Right atrium auricular region (tissue), 2 donors: ENCODE data around the gene TMPRSS11A. TPM values are rescaled to one million over a fixed set of nuclear protein-coding genes. Genes with fewer than 3 reads are reported as not detected.

Experiments
- DNase-seq: peaks from one replicate; pipeline ENCODE4 v3.0.0-alpha.2; 2019; ENCODE audit warnings: low spot score
- H3K27ac ChIP-seq, 2 donors: fragments of 200-600 bp; sonication (generic); 1 replicate in 1 of 2; 2 replicates in 1 of 2; pipeline ENCODE4 v1.5.1; 2016 to 2019
- H3K27me3 ChIP-seq, 2 donors: fragments of 200-600 bp; sonication (generic); one replicate each; pipeline versions ENCODE4 v1.5.1 to v1.6.0; 2017 to 2019
- H3K36me3 ChIP-seq: fragments of 200-600 bp; sonication (generic); one replicate; pipeline ENCODE4 v1.5.1; 2016
- H3K4me1 ChIP-seq, 2 donors: fragments of 200-600 bp; sonication (generic); one replicate each; pipeline versions ENCODE4 v1.5.1 to v1.6.0; 2017 to 2019
- H3K4me3 ChIP-seq, 2 donors: fragments of 200-600 bp; sonication (generic); 1 replicate in 1 of 2; 2 replicates in 1 of 2; pipeline ENCODE4 v1.5.1; 2017 to 2019; ENCODE audit warnings: mild to moderate bottlenecking in 1 of 2, moderate library complexity in 1 of 2
- H3K9me3 ChIP-seq, 2 donors: fragments of 200-600 bp; sonication (generic); one replicate each; pipeline ENCODE4 v1.5.1; 2019
- total RNA-seq, 2 donors: library from RNA; depleted of rRNA; stranded (reverse); fragments of >200 nt; gene quantifications; one replicate each; pipeline ENCODE4 v1.1.0, GENCODE V29; 2016
- TF ChIP-seq, protein P1 (sequence below), 2 donors: fragments of 200-600 bp; sonication (generic); IDR thresholded peaks; one replicate each; pipeline ENCODE4 v1.5.1; 2019; ENCODE audit warnings: antibody characterized with exemption in 2 of 2

The TMPRSS11A gene
- total RNA-seq, 2 donors from 2014 or later: not detected

DNA sequence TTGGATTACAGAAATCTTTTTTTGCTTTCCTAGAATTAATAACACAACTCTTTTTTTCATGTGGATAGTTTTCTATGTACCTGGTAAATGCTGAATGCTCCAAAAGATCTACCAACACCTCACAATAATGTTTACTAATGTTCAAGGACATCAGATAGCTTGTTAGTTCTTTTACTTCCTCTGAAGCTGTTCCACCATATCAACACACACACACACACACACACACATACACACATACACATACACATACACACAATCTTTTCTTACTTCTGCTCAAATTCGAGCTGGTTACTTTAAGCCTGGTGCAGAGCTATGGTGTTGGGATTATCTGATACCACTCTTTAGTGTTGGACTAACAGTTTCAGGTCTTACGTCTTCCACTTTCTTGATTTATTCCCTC lies 51.2 kb downstream of the TMPRSS11A start:
- TF ChIP-seq, protein P1, sequence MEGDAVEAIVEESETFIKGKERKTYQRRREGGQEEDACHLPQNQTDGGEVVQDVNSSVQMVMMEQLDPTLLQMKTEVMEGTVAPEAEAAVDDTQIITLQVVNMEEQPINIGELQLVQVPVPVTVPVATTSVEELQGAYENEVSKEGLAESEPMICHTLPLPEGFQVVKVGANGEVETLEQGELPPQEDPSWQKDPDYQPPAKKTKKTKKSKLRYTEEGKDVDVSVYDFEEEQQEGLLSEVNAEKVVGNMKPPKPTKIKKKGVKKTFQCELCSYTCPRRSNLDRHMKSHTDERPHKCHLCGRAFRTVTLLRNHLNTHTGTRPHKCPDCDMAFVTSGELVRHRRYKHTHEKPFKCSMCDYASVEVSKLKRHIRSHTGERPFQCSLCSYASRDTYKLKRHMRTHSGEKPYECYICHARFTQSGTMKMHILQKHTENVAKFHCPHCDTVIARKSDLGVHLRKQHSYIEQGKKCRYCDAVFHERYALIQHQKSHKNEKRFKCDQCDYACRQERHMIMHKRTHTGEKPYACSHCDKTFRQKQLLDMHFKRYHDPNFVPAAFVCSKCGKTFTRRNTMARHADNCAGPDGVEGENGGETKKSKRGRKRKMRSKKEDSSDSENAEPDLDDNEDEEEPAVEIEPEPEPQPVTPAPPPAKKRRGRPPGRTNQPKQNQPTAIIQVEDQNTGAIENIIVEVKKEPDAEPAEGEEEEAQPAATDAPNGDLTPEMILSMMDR (IDR thresholded peaks at IDR 0.05): no peak
- H3K27me3 ChIP-seq: no peaks in the 10 kb centered on the region
- H3K27ac ChIP-seq: no peak overlapping the region
- H3K4me1 ChIP-seq: no peaks in the 10 kb centered on the region
- DNase-seq: no peak
- H3K4me3 ChIP-seq: no peak overlapping the region
- H3K36me3 ChIP-seq: no peaks in the 10 kb centered on the region
- no peaks in the 10 kb centered on the region for H3K9me3 ChIP-seq

DNA sequence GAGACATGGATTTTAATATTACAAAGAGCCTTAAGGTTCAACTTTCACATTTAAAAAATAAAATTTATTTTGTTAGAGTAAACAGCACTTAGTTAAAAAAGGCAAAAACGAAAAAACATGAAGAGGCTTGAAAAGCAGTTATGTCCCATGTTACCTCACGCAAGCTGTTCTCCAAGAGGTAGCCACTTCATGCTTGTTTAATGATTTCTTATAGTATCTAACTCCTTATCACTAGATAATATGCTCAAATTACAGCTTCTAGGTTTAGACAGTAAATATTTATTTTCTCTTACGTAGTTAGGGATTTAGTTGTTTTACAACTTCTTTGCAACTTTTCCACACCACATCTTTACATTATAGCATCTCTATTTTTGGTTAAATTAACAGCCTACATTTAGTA lies 51.7 kb downstream of the TMPRSS11A start:
- Histone ChIP-seq H3K9me3 (no peaks in the 10 kb centered on the region), H3K4me3 (no peak overlapping the region), H3K36me3 (no peaks in the 10 kb centered on the region), H3K27ac (no peak overlapping the region), H3K27me3 (no peaks in the 10 kb centered on the region), H3K4me1 (no peaks in the 10 kb centered on the region)
- TF ChIP-seq, protein P1 (IDR thresholded peaks at IDR 0.05): no peak
- DNase-seq: no peak

DNA sequence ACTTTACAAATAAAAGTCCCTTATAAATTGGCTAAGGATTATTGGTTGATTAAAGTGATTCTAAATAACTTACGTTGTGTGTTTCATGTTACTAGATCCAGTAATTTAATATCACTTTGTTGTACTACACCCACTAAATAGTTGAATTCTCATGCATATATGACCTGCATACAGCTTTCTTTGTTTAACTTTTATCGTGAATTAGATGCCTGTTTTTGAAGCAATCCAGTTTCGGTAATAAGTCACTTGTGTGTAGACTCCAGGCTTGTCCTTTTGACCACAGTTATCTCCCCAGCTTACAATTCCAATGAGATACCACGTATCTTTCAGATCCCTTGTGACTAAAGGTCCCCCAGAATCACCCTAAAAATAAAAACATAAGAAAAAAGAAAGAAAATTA lies 52.2 kb downstream of the TMPRSS11A start:
- H3K9me3 ChIP-seq: peaks cover 0 to under 1% of the 10 kb centered on the region in 2 donors
- no peaks in the 10 kb centered on the region for H3K27me3 ChIP-seq
- no peak overlapping the region for H3K27ac ChIP-seq
- TF ChIP-seq, protein P1 (IDR thresholded peaks at IDR 0.05): no peak
- H3K36me3 ChIP-seq: no peaks in the 10 kb centered on the region
- no peak overlapping the region for H3K4me3 ChIP-seq
- no peak for DNase-seq
- no peaks in the 10 kb centered on the region for H3K4me1 ChIP-seq

- no peaks in the 10 kb centered on the region for H3K4me1 ChIP-seq
- H3K27me3 ChIP-seq: no peaks in the 10 kb centered on the region
- no peak for DNase-seq
- peaks cover 0 to 6% of the 10 kb centered on the region in 2 donors for H3K9me3 ChIP-seq
- TF ChIP-seq, protein P1 (IDR thresholded peaks at IDR 0.05): no peak
- no peak overlapping the region for H3K27ac ChIP-seq
- H3K36me3 ChIP-seq: no peaks in the 10 kb centered on the region
- no peak overlapping the region for H3K4me3 ChIP-seq
Observed at GRCh38 chr4:67910585-67910905, 52.7 kb downstream of the TMPRSS11A start.

GRCh38 chr4:67909905-67910584 lies 53.2 kb downstream of the TMPRSS11A start:
- TF ChIP-seq, protein P1 (IDR thresholded peaks at IDR 0.05): peak; percentile 16 to 71
- H3K9me3 ChIP-seq: peaks cover 0 to 10% of the 10 kb centered on the region in 2 donors
- no peaks in the 10 kb centered on the region for H3K4me1 ChIP-seq
- no peak for DNase-seq
- H3K27me3 ChIP-seq: no peaks in the 10 kb centered on the region
- no peak overlapping the region for H3K27ac ChIP-seq
- no peak overlapping the region for H3K4me3 ChIP-seq
- no peaks in the 10 kb centered on the region for H3K36me3 ChIP-seq

- Histone ChIP-seq H3K9me3 (peaks cover 0 to 10% of the 10 kb centered on the region in 2 donors), H3K4me1 (no peaks in the 10 kb centered on the region), H3K36me3 (no peaks in the 10 kb centered on the region), H3K27me3 (no peaks in the 10 kb centered on the region), H3K27ac (no peak overlapping the region), H3K4me3 (no peak overlapping the region)
- no peak for DNase-seq
- TF ChIP-seq, protein P1 (IDR thresholded peaks at IDR 0.05): no peak
Observed at GRCh38 chr4:67907650-67908049, 55.6 kb downstream of the TMPRSS11A start.
